Suprapubic skin (tissue), 3 donors: ENCODE results near the gene ERICH2.

Experiments
- CTCF ChIP-seq, 2 donors: fragments of 200-600 bp in 1 of 2; fragments of 450-650 bp in 1 of 2; sonication (generic) in 1 of 2; IDR thresholded peaks; one replicate each; pipeline ENCODE4 v1.5.1; 2016 to 2019; ENCODE audit warnings: antibody characterized with exemption in 2 of 2, mild to moderate bottlenecking in 1 of 2, moderate library complexity in 1 of 2
- POLR2A ChIP-seq, 2 donors: fragments of 450-650 bp; IDR thresholded peaks; one replicate each; pipeline ENCODE4 v1.6.1; 2017; ENCODE audit warnings: antibody characterized with exemption in 2 of 2, mild to moderate bottlenecking in 2 of 2, moderate library complexity in 2 of 2

GRCh38 chr2:170774074-170774473, 3.9 kb downstream of the ERICH2 start:
- TF ChIP-seq CTCF (IDR thresholded peaks at IDR 0.05) (no peak), POLR2A (IDR thresholded peaks at IDR 0.05) (no peak)
